Esophagus muscularis mucosa (tissue), 3 donors: ENCODE measurements around the gene RNF130.

Experiments
- POLR2A ChIP-seq: fragments of 450-650 bp; IDR thresholded peaks from one replicate; pipeline ENCODE4 v1.6.1; 2017; ENCODE audit warnings: antibody characterized with exemption, moderate library complexity, mild to moderate bottlenecking, low read depth
- TF ChIP-seq, protein P1 (sequence below), 3 experiments: fragments of 200-600 bp in 2 of 3; fragments of 450-650 bp in 1 of 3; sonication (generic) in 2 of 3; IDR thresholded peaks; one replicate each; pipeline ENCODE4 v1.5.1; 2017 to 2019; ENCODE audit warnings: antibody characterized with exemption in 3 of 3, mild to moderate bottlenecking in 2 of 3, moderate library complexity in 1 of 3

GRCh38 chr5:179964015-179964414 is 107.5 kb downstream of the RNF130 start:
- TF ChIP-seq, protein P1, sequence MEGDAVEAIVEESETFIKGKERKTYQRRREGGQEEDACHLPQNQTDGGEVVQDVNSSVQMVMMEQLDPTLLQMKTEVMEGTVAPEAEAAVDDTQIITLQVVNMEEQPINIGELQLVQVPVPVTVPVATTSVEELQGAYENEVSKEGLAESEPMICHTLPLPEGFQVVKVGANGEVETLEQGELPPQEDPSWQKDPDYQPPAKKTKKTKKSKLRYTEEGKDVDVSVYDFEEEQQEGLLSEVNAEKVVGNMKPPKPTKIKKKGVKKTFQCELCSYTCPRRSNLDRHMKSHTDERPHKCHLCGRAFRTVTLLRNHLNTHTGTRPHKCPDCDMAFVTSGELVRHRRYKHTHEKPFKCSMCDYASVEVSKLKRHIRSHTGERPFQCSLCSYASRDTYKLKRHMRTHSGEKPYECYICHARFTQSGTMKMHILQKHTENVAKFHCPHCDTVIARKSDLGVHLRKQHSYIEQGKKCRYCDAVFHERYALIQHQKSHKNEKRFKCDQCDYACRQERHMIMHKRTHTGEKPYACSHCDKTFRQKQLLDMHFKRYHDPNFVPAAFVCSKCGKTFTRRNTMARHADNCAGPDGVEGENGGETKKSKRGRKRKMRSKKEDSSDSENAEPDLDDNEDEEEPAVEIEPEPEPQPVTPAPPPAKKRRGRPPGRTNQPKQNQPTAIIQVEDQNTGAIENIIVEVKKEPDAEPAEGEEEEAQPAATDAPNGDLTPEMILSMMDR (IDR thresholded peaks at IDR 0.05) = no peak
- no peak for TF ChIP-seq POLR2A
